Dendritic cell treated with granulocyte-macrophage colony-stimulating factor and Interleukin-4, amounts not matched to agents 40 ng/mL and 50 ng/mL, for 4 days (primary cell): ENCODE results near the gene PSORS1C2.
A peak's percentile ranks its signal among the peaks of the same experiment; 100 is the strongest.

Experiments used
- H3K27ac Mint-ChIP-seq: one replicate; pipeline ENCODE4 v1.8.0; 2022; ENCODE audit warnings: mild to moderate bottlenecking, mixed read lengths
- H3K27me3 Mint-ChIP-seq: one replicate; pipeline ENCODE4 v1.8.0; 2022; ENCODE audit warnings: mild to moderate bottlenecking, mixed read lengths
- H3K36me3 Mint-ChIP-seq: one replicate; pipeline ENCODE4 v1.8.0; 2022; ENCODE audit warnings: low read depth, mixed read lengths
- H3K4me1 Mint-ChIP-seq: one replicate; pipeline ENCODE4 v1.8.0; 2022; ENCODE audit warnings: low read depth, mixed read lengths
- H3K4me3 Mint-ChIP-seq: one replicate; pipeline ENCODE4 v1.8.0; 2022; ENCODE audit warnings: mild to moderate bottlenecking, moderate library complexity, mixed read lengths
- H3K9me3 Mint-ChIP-seq: one replicate; pipeline ENCODE4 v1.8.0; 2022; ENCODE audit warnings: mixed read lengths
- intact Hi-C: fragments of 100-400 bp; cut with micrococcal nuclease; formaldehyde crosslinking; loops from one replicate; pipeline ENCODE4 v1.15.0; 2022

The PSORS1C2 gene

DNA sequence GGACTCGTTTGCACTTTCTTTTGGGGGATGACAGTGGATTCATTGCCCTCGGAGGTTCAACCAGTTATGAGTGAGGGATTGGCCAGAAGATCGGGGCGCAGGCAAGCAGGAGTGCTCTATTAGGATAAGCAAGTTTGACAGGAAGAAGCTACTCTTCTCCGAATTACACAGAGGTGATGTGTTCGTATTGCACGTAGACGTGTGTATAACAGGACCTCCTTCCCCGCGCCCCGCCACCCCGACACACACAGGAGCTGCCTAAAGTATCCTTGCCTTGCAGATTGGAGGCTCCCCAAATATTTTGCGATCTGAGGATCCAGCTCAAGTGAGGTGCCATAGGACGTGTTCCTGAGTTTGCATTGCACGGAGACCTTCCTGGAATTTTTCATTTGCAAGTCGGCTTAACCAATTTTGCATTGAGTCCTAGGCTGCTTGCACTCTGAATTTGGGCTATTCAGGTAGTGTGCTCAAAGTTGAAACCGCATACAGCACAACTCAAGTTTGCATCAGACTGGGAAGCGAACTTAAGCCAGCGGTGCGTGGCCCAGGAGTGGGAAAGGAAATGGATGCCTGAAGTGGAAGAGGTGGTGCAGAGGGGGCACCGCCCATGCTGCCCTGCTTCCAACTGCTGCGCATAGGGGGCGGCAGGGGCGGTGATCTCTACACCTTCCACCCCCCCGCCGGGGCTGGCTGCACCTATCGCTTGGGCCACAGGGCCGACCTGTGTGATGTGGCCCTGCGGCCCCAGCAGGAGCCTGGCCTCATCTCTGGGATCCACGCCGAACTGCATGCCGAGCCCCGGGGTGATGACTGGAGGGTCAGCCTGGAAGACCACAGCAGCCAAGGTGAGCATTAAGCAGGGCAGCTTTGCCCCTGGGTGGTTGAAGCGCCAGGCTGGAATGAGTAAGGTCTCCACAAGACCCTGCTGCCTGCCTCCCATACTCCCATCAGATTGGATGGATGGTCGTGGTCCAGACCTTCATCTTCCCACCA lies 20.3 kb upstream of the PSORS1C2 start:
- Mint-ChIP-seq H3K4me3 (peak overlapping the region; percentile 84), H3K4me1 (peaks cover 26% of the 10 kb centered on the region), H3K27ac (peak overlapping the region; percentile 77), H3K9me3 (no peaks in the 10 kb centered on the region), H3K27me3 (no peaks in the 10 kb centered on the region), H3K36me3 (peaks cover 14% of the 10 kb centered on the region)
- intact Hi-C loops = no loop called here

DNA sequence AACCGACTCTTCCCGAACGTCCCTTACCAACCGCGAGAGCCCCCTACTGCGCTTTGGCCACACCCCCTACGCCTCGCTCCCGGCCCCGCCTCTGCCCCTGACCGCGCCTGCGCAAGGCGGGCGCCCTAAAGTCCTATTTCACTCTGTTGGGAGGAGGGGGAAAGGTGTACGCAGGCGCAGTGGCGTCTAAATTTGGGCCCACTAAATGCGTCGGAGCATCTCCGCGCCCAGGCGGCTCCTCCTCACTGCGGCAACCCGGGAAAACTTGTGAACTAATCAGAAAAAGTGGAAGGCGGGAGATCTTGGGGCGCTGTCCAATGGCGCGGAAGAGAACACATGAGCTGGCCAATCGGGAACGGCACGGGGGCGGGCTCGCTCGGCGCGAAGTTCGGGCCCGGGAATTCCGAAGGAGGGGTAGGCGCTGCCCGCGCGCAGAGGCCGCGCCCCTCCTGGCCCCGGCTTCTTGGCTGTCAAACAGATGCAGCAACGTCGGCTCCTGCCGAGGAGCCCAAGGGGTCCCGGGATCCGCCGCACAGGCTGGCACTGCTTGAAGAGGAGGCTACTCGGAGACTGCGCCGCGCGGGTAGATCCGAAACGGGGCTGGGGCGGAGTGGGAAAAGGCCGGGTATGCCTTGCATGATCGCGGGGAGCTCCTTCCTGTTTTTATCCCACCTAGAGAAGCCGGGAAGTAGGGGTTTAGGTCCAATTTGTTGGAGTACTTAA lies 19.4 kb upstream of the PSORS1C2 start, which contains the start of gene TCF19:
TCF19 (plus strand) TSS at position 450 of the 723 bp plus-strand sequence. CDS start 881 bp downstream, outside the sequence.
- intact Hi-C loops = no loop called here
- Mint-ChIP-seq H3K9me3 (no peaks in the 10 kb centered on the region), H3K4me3 (peak within 1 kb of the TSS; percentile 84), H3K36me3 (peaks cover 15% of the 10 kb centered on the region), H3K4me1 (peaks cover 26% of the 10 kb centered on the region), H3K27me3 (no peaks in the 10 kb centered on the region), H3K27ac (peak within 1 kb of the TSS; percentile 77)

- Mint-ChIP-seq H3K27me3 (no peaks in the 10 kb centered on the region), H3K4me3 (peak within 1 kb of the TSS; percentile 84), H3K4me1 (peaks cover 26% of the 10 kb centered on the region), H3K27ac (peak within 1 kb of the TSS; percentile 77), H3K9me3 (no peaks in the 10 kb centered on the region), H3K36me3 (peaks cover 15% of the 10 kb centered on the region)
- intact Hi-C loops = no loop called here
Measured at GRCh38 chr6:31157513-31158139, 18.8 kb upstream of the PSORS1C2 start, which contains the start of gene CCHCR1. Gene CCHCR1, minus strand, starts transcription at chr6:31157802. Its CDS starts 202 bp downstream, at chr6:31157600.

DNA sequence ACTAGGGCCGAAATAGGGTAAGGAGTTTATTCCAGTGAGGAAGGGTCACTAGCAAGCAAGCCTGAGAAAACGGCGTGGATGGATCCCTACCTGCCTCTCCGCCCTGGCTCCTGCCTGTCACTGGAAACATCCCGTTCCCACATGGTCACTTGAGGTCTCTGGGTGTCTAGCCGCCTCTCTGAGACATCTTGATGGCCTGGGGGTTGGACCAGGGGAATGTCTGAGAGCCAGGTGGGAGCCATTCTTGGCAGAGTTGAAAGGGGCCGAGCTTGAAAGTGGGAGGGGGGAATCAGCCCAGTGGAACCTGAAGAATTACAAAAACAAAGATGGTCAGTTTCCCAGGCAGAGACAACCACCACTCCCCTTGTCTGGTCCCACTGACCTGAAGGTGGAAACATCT lies 17.8 kb upstream of the PSORS1C2 start:
- intact Hi-C loops = no loop called here
- H3K4me1 Mint-ChIP-seq = peaks cover 26% of the 10 kb centered on the region
- H3K27ac Mint-ChIP-seq = no peak overlapping the region
- H3K27me3 Mint-ChIP-seq = no peaks in the 10 kb centered on the region
- H3K9me3 Mint-ChIP-seq = no peaks in the 10 kb centered on the region
- H3K36me3 Mint-ChIP-seq = peaks cover 15% of the 10 kb centered on the region
- H3K4me3 Mint-ChIP-seq = no peak overlapping the region

- Mint-ChIP-seq H3K36me3 (peaks cover 37% of the 10 kb centered on the region), H3K4me3 (no peak overlapping the region), H3K27me3 (no peaks in the 10 kb centered on the region), H3K4me1 (peaks cover 22% of the 10 kb centered on the region), H3K9me3 (no peaks in the 10 kb centered on the region), H3K27ac (no peak overlapping the region)
- intact Hi-C loops = no loop called here
Measured at GRCh38 chr6:31154436-31154835, 15.6 kb upstream of the PSORS1C2 start.

- H3K27ac Mint-ChIP-seq = no peak overlapping the region
- H3K4me3 Mint-ChIP-seq = no peak overlapping the region
- no peaks in the 10 kb centered on the region for H3K9me3 Mint-ChIP-seq
- peaks cover 46% of the 10 kb centered on the region for H3K36me3 Mint-ChIP-seq
- intact Hi-C loops = no loop called here
- H3K4me1 Mint-ChIP-seq = peaks cover 10% of the 10 kb centered on the region
- H3K27me3 Mint-ChIP-seq = no peaks in the 10 kb centered on the region
Measured at GRCh38 chr6:31152781-31153180, 13.9 kb upstream of the PSORS1C2 start.

GRCh38 chr6:31149827-31150447 lies 11.1 kb upstream of the PSORS1C2 start:
- Mint-ChIP-seq H3K27ac (no peak overlapping the region), H3K4me3 (no peak overlapping the region), H3K9me3 (no peaks in the 10 kb centered on the region), H3K4me1 (no peaks in the 10 kb centered on the region), H3K36me3 (peaks cover 49% of the 10 kb centered on the region), H3K27me3 (no peaks in the 10 kb centered on the region)
- intact Hi-C loops = no loop called here

DNA sequence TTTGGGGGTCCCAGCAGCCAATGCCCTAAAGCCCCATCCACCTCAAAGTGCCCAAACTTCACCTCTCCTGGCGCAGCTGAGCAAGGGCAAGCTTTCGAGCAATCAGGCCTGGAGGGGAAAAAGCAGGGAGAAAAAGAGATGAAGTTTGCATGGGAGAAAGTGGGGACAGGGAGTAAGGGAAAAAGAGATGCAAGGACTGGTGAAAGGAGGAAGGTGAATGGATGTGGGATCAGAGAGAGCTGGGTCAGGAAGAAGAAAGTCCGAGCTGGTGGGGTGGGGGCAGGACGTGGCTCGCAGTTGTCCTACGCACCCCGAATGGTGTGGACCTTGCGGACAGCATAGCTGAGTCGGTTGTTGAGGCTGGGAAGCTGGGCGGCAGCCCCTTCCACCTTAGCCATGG lies 6.5 kb upstream of the PSORS1C2 start:
- Mint-ChIP-seq H3K4me3 (no peak overlapping the region), H3K27me3 (no peaks in the 10 kb centered on the region), H3K27ac (no peak overlapping the region), H3K9me3 (no peaks in the 10 kb centered on the region), H3K36me3 (peaks cover 50% of the 10 kb centered on the region), H3K4me1 (no peaks in the 10 kb centered on the region)
- intact Hi-C loops = no loop called here

- Mint-ChIP-seq H3K4me3 (no peak overlapping the region), H3K36me3 (peaks cover 46% of the 10 kb centered on the region), H3K4me1 (no peaks in the 10 kb centered on the region), H3K27me3 (no peaks in the 10 kb centered on the region), H3K9me3 (no peaks in the 10 kb centered on the region), H3K27ac (no peak overlapping the region)
- intact Hi-C loops = no loop called here
Measured at GRCh38 chr6:31144970-31145340, 6.1 kb upstream of the PSORS1C2 start.

DNA sequence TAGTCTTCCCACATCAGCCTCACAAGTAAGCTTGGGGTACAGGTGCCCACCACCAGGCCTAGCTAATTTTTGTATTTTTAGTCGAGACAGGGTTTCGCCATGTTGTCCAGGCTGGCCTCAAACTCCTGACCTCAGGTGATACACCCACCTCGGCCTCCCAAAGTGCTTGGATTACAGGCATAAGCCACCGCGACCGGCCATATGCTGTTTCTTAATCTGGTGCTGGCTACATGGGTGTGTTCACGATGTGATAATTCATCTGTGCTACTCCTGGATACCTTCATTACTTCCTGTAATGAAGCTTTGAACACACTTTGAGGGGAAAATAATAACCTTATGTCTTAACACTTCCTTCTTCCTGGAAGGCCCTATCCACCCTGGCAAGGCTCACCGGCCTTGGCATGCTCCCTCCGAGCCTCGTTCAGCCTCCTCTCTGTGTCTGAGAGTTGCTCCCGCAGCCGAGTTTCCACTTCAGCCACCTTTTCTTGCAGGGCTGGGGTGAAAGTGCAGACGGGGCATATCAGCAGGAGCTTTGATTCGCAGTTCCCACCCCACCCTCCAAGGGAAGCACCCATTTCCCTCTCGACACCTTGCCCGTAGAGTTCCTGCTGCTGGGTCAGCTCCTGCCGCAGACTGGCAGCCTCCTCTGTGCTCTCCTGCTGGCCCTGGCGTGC lies 5.6 kb upstream of the PSORS1C2 start:
- no peak overlapping the region for H3K27ac Mint-ChIP-seq
- no peaks in the 10 kb centered on the region for H3K9me3 Mint-ChIP-seq
- peaks cover 41% of the 10 kb centered on the region for H3K36me3 Mint-ChIP-seq
- no peaks in the 10 kb centered on the region for H3K4me1 Mint-ChIP-seq
- H3K27me3 Mint-ChIP-seq = no peaks in the 10 kb centered on the region
- no peak overlapping the region for H3K4me3 Mint-ChIP-seq
- intact Hi-C loops = no loop called here

GRCh38 chr6:31143148-31143547 lies 4.3 kb upstream of the PSORS1C2 start:
- Mint-ChIP-seq H3K4me1 (no peaks in the 10 kb centered on the region), H3K27ac (no peak overlapping the region), H3K36me3 (peaks cover 32% of the 10 kb centered on the region), H3K27me3 (peaks cover 7% of the 10 kb centered on the region), H3K4me3 (no peak overlapping the region), H3K9me3 (no peaks in the 10 kb centered on the region)
- intact Hi-C loops = no loop called here

GRCh38 chr6:31142361-31142761 lies 3.5 kb upstream of the PSORS1C2 start:
- intact Hi-C loops = no loop called here
- H3K36me3 Mint-ChIP-seq = peaks cover 32% of the 10 kb centered on the region

DNA sequence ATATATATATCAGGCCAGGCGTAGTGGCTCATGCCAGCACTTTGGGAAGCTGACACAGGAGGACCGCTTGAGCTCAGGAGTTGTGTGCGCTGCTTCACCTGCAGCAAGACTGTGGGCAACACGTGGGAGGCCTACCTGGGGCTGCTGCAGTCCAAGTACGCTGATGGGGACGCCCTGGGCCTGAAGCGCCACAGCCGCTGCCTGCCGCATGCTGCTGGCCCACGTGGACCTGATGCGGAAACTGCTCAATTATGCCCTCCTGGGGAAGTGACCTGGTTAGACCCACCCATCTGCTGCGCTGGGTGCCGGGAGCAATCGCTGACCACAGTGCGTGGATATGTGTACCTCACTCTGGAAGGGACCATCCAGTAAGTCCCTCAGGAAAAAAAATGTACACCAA lies 1.8 kb upstream of the PSORS1C2 start:
- Mint-ChIP-seq H3K27me3 (peaks cover 11% of the 10 kb centered on the region), H3K4me3 (no peak overlapping the region), H3K4me1 (peaks cover 8% of the 10 kb centered on the region), H3K9me3 (no peaks in the 10 kb centered on the region), H3K27ac (no peak overlapping the region), H3K36me3 (peaks cover 29% of the 10 kb centered on the region)
- intact Hi-C loops = no loop called here

More at GRCh38 chr6:31142361-31142761, 3.5 kb upstream of the PSORS1C2 start:
- Mint-ChIP-seq H3K4me3 (no peak overlapping the region), H3K27ac (no peak overlapping the region), H3K27me3 (peaks cover 11% of the 10 kb centered on the region), H3K4me1 (peaks cover 6% of the 10 kb centered on the region), H3K9me3 (no peaks in the 10 kb centered on the region)
